Stimulated activated CD4-positive, alpha-beta T cell treated with anti-CD3 and anti-CD28 coated beads, Interleukin-1b, Interleukin-23, amount 100 ng/mL, for 24 hours (primary cell): ENCODE measurements around the gene GNL1.

Source experiments
- DNase-seq, 4 experiments: peaks; one replicate each; pipeline ENCODE4 v3.0.0-alpha.2; 2020; ENCODE audit warnings: low read depth in 4 of 4, low spot score in 1 of 4

GNL1 gene

DNA sequence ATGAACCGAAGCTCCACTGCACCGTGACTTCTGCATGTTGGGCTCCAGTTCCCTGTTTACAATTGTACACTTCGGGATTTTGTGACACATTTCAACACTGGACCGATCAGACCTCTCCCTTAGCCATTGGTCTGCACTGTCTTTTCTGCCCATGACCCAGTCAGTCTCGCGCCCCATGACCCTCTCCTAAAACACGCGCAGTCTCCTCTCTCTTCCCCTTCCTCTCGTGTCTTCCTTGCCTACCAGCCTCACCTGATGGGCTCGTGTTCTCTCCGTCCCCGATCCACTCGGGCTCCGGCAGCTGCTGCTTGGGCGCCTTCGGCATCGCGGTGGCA lies 14.4 kb upstream of the GNL1 start:
- DNase-seq = peak in 1 of 4 experiments; percentile 4

DNA sequence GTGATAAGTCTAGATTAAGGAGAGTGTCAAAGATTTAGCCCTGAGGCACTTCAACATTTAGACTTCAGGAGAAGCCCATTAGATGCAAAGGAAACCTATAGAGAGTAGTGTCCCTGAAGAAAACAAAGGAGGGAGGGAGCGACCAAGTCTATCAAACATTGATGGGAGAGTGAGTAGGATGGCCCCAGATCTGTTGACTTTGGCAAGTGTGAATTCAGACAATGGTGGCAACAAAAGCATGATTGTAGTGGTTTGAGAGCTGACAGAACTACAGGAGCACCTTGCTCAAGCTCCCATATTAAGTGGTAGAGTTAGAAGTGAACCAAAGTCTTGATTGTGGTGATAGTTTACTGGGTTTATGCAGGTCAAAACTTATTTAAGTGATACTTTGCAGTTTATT lies 14.0 kb upstream of the GNL1 start:
- DNase-seq = no peak

DNA sequence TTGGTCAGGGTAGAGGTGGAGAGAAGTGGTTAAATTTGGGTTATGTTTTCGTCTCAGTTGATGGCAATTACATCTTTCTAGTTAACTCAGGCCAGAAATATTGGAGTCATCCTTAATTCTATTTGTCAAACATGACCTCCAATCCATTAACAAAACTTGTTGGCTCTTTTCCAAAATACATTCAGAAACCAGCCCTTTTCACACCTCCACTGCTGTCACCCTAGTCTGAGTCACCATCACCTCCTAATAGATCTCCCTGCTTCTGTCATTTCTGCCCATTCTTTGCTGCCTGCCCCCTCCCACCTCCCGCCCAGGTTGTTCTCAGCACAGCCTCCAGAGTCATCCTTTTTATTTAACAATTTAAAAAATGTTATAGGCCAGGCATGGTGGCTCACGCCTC lies 12.0 kb upstream of the GNL1 start:
- peak in 2 of 4 experiments; percentile 22 to 45 for DNase-seq

DNA sequence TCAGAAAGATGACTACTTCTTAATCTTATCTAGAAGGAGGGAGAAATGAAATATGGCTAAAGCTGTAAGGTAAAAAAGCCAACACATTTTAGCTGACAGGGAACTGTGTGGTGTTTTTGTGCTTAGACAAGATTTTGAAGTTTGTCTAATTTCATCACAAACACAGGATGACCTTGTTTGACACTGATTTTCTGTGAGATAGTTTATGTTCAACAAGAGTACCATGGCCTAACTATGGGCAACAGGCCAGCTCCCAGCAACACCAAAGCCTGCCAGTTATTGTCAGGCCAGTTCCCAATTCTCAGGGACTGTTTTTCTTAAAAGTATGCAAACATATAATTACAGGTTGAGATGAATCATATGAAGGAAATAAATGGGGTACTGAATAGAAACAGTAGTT lies 9.5 kb upstream of the GNL1 start:
- no peak for DNase-seq

DNA sequence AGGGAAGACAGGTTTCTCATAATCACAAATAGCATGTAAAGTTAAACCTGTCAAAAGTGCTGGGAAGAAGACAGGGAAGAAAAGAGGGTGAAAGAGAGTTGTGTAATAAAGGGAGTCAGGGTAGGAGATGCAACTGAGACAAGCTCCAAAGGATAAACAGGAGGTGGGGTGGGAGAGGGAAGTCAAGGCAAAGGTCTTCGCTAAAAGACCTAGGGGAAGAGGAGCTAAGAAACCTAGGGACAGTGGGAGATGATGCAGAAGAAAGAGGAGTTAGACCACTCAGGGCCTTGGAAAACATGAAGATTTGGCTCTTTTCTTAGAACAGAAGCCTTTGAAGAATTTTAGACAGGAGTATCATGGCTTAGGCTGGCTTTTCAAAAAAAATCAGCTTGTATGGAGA lies 7.8 kb upstream of the GNL1 start:
- DNase-seq = no peak

- no peak for DNase-seq
These were observed 6.5 kb upstream of the GNL1 start for GRCh38 chr6:30562470-30563425.

GRCh38 chr6:30560930-30561329 lies 4.6 kb upstream of the GNL1 start:
- no peak for DNase-seq

GRCh38 chr6:30557683-30557981 lies 1.3 kb upstream of the GNL1 start:
- no peak for DNase-seq

DNA sequence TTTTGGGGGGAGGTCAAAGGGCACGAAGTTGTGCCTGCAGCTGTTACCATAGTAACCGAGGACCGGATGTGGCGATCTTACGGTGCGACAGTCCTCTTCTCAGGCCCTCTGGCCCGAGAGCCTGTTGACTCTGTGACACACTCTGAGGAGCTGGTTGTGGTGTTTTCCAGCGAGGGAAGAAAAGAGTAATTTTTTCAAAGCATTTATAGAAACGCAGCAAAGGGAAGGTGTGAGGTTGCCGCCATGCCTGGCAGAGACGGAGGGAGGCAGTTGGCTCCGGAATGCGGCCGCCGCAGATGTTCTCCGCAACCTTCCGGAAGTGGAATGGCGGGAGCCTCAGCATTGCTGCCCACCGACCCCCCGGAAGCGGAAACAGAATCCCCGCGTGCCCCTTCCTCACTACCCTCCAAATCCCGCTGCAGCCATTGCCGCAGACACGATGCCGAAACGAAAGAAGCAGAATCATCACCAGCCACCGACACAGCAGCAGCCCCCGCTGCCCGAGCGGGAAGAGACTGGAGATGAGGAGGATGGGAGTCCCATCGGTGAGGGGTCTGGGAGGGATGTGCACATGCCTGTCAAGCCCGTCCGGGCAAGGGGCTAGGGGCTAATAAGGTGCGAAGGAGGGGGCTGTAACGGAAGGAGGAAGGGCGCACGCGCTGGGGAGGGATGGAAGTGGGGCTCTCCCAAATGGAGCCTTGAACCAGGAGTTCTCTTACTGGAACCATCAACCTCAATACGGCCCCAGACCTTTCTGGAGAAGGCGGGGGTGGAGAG lies 805 bp upstream of the GNL1 start, which contains the start of gene PRR3:
TSS of gene PRR3 (plus strand) at position 390 of the 777 bp plus-strand sequence. CDS start at position 440, 50 bp downstream.
- peak; percentile 67 to 84 (median 78) for DNase-seq

DNA sequence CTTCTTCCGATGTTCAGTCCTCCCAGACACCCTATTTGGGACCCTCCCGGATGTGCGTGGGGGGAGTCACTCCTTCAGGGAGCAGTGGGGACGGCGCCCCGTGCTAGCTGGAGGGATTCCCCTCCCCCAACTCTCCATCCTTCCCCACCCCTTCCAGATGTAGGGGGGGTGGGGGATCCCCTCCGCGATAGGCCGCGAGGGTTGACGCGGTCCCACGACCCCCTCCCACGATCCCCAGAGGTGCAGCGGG lies 548 bp downstream of the GNL1 start:
- no peak for DNase-seq

- no peak for DNase-seq
These were observed 1.1 kb downstream of the GNL1 start for GRCh38 chr6:30554962-30555815.

GRCh38 chr6:30554404-30554803 lies 1.9 kb downstream of the GNL1 start:
- DNase-seq = no peak

DNA sequence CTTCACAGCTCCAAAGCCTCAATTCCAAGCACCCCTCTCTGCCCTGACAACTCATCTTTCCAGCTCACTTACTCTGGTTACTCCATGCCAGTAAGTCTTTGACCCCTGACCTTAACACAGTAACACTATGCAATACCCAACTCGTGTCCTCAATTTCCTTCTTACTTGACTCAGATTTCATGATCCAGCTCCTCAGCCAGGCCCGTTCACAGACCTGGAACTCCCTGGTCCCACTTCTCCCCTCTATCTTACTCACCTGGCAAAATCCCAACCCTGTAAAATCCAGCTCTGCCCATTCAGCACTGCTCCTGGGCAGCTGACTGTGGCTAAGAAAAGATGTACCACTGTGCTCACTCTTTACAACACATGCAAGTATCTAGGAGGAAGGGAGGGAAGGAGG lies 7.9 kb downstream of the GNL1 start:
- no peak for DNase-seq

DNA sequence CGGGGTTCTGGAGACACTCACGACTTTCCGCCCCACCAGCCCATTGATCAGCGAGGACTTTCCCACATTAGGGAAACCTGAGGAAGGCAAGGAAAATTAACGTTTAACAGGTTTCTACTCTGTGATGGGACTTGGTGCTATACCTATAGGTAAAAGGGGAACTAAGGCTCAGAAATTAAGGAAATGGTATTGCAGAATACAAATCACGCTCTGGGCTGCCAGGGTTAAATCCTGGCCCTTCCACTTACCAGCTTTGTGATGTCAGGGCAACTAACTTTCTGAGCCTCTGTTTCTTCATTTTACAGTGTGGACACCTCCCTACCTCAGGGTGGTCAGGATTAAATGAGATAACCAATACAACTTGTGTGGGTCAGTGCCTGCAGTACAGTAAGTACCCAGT lies 8.8 kb downstream of the GNL1 start:
- DNase-seq = no peak

DNA sequence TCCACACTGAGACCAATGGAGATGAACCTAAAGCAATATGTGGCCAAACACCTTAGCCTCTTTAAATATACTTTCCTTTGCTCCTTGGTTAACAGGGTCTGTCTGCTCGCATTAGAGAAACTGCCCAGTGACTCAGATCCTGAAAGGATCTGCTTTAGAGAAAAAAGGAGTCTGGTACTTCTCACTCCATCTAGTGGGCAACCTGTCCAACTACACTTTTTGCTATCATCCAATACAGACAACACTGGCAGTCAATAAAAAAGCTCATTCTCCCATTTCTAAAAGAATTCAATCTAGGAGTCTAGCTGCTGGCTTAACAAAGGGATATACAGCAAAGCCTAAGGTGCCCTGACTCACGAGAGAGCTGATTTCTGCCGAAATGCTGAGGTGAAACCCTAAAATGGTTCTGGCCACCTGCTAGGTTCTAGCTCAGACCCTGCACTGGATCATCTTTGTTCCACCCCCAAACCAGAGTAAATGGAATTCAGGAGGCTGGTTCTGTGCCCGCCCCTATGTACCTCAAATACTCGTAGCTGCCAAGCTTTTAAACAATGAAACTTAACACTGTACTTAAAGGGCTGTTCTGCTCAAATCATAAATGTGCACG lies 11.5 kb downstream of the GNL1 start:
- DNase-seq = no peak

DNA sequence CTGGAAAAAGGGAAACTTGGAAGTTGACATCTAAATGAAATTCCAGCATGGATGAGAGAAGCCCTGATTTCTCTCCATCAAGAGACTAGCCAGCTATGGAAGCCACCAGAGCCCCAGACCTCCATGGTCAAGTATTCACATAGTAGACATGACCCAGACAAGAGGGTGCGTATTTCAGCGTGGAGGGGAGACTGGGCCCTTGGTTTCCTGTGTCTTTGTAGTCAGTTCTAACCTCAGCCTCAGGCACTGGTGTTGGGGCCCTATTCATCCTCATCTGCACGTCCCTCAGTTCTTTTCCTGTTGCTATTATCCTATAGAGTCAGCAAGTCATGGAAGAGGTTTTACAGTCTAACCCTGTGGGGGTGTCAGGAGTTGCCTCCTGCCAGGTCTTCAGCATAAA lies 12.5 kb downstream of the GNL1 start:
- DNase-seq = no peak

- no peak for DNase-seq
These were observed 13.4 kb downstream of the GNL1 start for GRCh38 chr6:30542915-30543314.

- no peak for DNase-seq
These were observed 13.9 kb downstream of the GNL1 start for GRCh38 chr6:30542404-30542725.

DNA sequence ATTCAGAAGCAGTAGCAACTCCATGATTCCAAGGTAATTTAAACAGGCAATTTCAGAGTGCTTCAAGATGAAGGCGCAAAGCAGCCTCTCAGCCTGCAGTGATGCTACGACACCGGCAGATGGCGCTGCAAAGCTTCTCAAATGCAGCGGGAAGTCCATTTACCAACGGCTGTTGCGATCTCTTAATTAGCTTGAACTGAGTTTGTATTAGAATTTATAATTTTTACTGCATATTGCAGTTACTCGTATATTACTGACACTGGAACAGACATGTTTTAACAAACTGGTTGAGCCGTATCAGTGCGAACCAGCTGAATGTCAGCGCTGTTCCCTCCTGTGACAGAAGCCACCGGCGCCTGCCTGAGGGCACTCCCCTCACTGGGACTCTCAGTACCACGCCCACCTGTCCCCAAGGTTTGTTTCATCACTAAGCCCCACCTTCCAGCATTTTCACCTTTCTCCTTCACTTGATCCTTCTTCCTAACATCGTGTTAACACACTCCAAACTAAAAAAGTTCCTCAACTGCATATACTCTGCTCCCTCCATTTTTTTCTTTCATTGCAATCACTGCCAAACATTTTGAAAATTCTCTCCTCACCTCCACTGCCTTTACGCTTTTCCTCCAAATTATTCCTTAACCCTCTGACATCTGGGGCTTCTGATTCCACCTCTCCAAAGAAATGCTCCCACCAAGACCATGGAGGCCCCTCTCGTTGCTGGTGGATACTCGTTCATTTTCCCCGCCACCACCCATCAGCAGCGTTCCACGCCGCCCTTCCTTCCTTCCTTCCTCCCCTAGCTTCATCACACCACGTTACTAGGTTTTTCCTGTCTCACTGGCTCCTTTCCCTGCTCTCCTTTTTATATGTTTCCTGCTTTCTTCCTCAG lies 14.5 kb downstream of the GNL1 start:
- peak; percentile 54 to 69 (median 60) for DNase-seq

DNA sequence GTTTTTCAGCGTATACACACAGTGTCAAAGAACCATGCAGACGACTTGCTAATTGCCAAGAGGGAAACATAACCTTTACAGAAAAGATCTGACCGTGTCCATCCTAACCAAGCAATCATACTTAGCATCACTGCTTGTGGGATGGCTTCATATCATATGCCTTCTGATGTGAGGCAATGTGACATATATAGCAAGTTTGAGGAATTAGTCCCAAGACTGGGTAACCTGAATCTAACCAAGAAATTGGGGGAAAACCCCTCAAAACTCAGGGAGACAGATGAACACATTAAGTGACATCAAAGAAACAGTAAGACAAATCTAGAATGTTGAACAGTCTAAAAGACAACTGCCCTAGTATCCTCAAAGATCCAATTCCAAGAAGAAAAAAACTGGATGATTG lies 18.4 kb downstream of the GNL1 start:
- no peak for DNase-seq
